GM21619 (cell line): Measurements from ENCODE around the gene AHSG.

Source experiments
- ATAC-seq: cut with Tn5 transposase; IDR thresholded peaks from one replicate; pipeline ENCODE4 v1.9.1; 2021; ENCODE audit not compliant: unreplicated experiment

The AHSG gene

DNA sequence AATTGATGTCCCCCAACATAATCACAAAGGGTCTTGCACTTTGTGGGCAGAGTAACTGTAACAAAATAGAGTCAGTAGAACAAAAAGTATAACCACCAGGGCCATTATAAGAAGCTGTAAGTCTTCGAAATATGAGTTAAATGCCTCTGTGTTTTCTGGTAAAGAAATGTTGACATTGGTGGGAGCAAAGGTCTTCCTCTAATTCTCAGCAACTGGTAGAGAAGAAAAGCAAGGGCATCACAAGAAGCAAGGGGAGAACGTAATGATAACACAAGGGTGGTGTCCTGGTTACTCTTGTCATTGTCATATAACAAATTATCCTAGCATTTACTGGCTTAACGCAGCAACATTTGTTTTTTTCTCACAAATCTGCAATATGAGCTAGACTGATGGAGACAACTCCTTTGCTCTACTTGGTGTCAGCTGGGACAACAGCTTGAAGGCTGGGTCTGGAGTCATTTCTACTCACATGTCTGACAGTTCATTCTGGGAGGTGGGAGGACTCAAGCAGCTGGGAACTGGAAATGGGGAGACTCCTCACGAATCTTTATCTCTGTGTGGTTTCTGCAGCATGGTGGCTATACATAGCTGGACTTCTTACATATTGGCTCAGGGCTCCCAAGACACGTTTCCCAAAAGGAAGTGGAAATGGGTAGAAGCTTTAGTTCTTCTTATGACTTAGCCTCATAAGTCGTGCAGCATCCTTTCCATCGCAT, 22.1 kb upstream of the AHSG start:
- ATAC-seq = no peak

DNA sequence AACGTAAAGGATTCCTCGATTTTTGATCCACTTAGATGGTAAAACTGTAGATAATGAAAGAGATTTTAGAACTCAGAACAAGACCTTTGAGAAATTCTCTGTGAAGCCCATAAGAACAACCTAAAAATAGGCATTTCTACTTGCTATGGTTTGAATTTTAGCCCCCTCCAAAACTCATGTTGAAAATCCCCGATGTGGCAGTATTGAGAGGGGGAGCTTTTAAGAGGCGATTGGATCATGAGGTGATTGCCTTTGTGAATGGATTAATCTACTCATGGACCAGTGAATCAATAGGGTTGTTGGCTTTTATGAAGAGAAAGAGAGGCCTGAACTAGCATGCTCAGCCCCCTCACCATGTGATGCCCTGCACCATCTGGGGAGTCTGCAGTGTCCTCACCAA, 20.2 kb upstream of the AHSG start:
- ATAC-seq = no peak

DNA sequence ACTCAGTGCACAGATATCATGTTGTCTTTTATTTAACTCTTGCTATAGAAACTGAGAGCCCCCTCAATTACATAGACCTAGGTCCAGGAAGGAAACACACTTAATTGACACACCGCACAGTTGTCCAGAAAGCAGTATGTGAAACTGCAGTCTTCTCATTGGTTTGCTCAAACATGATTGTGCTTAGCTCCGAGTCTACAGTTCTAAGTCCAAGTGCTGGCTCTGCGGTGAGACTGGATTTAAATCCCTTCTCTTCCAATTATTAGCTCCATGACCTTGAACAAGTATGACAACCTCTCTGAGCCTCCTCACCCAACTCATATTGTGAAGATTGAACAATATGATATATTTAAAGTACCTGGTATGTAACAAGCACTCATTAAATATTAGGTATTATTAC, 19.0 kb upstream of the AHSG start:
- ATAC-seq = no peak

DNA sequence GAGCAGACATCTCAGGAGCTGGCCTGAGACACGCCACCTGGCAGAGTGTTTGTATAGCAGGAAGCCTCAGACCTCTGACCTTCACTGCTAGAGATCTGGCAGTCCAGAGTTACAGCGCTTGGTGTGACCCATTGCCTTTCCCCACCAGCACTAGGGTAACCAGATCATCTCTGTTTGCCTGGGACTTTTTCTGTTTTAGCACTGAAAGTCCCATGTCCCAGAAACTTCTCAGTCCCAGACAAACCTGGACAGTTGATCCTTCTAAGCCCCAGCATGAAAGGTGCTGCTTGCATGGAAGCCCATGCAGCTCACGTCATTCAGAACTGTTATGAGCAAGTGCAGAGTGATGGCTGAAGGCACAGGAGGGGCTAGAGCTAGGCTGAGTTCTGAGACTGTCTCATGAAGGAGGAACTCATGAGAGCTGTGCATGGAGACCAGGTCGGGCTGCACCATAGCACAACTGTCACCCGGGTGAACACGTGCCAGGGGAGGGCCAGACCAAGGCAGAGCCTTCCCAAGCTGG, 18.2 kb upstream of the AHSG start:
- no peak for ATAC-seq

DNA sequence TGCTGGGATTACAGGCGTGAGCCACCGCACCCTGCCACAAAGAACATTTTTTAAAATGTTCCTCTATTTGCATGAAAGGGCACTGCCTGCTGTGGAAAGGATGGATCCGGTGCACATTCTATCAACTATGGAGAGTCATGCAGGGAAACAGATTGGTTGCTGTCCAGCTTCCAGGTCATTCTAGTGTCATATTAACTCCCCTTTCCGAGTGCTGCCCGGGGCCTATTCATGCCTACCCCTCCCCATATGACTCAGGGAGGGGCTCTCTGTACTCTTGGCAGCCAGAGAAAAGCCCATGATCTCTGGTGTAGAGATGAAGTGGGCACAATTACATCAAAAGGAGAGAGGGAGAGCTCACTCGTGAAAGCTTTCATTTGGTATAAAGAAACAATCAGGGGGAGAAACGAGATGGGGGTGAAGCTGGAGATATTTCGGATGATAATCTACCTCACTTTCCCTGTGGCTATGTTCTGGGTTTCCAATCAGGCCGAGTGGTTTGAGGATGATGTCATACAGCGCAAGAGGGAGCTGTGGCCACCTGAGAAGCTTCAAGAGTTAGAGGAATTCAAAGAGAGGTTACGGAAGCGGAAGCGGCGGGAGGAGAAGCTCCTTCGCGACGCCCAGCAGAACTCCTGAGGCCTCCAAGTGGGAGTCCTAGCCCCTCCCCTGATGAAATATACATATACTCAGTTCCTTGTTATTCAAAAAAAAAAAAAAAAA, 16.1 kb upstream of the AHSG start:
- ATAC-seq = no peak

DNA sequence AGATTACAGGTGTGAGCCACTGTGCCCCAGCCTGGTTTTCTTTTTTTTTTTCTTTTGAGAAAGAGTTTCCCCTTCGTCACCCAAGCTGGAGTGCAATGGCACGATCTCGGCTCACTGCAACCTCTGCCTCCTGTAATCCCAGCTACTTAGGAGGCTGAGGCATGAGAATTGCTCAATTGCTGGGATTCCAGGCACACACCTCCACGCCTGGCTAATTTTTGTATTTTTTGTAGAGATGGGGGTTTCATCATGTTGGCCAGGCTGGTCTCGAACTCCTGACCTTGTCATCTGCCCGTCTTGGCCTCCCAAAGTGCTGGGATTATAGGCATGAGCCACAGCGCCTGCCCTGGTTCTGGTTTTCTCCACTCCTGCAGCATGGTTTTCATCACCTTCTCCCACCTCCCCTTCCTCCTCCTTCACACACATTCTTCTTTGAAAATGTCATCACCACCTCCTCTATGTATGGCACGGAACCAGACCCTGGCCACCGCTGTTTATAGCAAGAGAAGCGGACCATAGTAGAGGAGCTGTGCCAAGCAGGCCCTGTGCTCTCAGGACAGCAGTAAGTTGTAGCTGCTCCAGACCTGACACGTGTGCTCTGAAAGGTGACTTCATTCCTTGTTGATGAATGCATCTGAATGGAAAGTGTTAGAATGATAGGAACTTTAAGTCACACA, 14.6 kb upstream of the AHSG start:
- ATAC-seq = no peak

DNA sequence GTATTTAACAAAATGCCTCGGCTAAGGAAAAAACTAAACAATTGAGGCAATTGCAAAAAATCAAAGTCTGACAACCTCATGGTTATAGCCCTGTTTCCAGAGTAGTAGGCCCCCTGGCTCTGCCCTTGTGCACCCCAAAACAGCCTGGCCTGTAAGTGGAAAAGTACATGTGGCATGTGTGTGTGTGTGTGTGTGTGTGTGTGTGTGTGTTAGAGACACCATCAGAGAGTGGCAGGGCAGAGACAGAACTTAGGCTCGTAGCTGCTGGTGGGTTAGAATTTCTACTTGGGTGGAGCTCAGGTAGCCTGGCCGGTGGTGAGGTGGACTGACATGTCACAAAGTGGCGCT, 14.1 kb upstream of the AHSG start:
- no peak for ATAC-seq

DNA sequence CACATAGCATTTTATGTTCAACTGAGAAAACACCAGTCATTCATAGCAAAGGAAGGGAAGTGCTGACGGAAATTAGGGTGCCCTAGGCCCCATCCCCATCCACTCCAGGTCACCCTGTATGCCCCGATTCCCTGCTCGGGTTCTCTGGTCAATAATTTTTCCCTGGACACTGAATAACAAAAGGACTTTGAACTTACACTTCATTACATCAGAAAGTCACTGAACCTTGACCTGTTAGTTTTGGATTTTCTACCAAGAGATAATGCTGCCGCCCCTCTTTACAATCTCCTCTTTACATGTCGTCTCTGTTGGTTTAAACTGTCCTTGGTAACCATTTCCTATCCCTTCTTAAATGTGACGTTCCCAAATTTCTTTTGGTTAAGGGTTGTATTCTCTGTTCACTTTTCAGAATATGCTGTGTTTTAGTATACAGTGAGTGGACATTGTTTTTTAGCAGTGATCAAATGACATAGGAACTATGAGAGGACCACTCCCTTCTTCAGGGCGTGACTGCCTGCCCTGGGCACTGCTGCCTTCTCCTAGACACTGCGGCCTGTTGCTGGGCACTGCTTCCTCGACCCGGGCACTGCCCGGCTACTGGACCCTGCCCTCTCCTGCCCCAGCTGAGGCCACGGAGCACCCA, 13.6 kb upstream of the AHSG start:
- no peak for ATAC-seq

DNA sequence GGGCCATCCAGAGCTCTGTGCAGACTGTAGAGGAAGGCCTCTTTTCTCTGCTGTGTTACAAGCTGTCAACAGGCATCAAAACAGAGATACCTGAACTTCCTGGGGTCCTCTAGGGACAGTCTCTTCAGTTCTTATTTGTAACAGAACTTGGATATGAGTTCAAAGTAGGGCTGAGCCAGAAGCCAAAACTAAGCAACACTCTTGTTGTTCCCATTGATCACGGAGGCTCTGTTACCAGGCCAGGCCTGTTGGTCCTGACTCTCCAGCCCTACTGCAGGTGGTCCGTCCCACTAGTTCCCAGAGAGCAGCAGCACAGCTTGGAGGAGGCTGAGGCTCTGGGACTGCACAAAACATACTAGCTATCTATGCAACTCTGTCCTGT, 13.1 kb upstream of the AHSG start:
- no peak for ATAC-seq

DNA sequence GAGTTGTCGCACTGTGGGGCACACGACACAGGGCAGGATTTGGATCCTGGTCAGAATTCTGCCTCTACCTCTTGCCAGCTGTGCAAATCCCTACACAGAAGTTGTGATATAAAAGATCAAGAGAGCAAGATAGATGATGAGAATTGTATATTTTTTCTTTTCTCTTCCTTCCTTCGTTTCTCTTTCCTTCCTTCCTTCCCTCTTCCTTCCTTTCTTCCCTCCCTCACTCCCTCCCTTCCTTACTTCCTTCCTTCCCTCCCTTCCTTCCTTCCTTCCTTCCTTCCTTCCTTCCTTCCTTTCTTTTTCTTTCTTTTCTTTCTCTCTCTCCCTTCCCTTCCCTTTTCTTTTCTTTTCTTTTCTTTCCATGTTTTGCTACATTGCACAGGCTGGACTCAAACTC, 12.0 kb upstream of the AHSG start:
- ATAC-seq = no peak

DNA sequence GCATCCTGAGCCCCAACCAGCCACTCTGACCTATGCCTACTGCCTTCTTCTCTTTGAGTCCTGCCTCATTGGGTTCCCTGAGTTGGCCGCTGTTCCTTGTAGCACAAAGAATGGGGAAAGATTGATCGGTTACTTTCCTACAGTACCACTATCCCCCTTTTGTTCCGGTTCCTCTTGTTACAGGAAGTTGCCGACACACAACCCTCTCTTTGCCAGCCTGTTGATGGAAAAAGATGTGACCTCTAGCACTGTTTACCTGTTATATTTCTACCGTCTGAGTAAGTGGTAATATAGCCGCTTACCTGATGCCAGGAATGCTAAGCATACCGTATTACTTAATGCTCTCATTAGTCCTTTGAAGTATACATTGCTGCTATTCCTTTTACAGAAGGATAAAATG, 9.7 kb upstream of the AHSG start:
- no peak for ATAC-seq

DNA sequence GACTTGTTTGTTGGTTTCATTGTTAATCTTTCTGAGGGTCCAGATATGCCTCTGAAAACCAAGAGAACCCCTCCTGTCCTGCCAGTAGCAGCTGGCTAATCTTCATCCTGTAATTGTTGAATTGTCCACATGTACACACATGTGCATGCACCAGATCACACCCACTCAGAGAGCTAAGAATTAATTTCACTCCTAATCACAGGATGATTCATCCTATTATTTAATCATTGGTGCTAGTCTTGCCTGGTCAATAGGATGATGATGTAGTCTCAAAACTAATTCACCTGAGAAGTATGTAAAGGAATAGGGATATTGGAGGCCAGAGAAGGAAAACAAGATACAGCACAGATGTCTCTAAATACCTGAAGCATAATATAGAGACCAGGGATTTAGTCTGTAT, 7.8 kb upstream of the AHSG start:
- ATAC-seq = no peak

DNA sequence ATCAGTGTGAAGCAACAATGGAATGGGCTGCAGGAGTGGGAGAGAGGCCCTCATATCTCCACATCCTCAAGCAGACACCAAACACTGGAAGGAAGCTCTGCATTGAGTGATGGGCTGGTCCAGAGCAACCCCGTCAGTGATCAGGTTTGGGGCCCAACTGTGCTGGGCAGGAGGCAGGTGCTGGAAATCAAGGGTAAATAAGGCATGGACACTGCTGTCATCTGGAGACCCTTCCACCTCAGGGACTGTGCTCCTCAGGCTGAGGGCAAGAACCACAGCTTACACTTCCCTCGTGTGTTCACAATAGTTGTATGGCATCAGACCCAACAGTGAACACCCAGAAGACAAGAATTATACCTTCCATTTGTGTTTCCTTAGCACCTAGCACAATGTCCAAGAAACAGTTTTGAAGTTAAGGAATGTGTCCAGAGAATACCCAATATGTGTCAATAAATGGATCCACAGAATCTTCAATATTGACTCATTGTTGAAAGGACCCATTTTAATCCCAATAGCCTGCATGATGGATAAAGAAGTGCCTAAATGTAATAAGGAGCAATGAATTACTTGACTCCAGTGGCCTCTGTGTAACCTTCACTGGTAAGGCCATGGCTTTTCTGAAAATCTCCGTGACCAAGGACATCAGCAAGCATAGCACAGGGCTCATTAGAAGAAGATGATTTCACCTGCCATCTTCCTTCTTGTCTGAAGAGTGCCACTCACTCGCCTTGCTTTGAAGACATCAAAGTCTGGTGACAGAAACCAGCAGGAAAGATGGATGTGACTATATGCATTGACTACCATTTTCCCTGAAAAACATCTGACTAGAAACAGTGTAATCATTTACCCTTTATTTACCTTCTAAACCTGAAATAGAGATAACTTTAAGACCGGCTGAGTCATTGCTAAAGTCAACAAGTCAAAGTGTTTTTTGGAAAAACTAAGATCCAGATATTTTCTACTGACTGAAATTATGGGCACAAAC, 7.0 kb upstream of the AHSG start:
- ATAC-seq = no peak

DNA sequence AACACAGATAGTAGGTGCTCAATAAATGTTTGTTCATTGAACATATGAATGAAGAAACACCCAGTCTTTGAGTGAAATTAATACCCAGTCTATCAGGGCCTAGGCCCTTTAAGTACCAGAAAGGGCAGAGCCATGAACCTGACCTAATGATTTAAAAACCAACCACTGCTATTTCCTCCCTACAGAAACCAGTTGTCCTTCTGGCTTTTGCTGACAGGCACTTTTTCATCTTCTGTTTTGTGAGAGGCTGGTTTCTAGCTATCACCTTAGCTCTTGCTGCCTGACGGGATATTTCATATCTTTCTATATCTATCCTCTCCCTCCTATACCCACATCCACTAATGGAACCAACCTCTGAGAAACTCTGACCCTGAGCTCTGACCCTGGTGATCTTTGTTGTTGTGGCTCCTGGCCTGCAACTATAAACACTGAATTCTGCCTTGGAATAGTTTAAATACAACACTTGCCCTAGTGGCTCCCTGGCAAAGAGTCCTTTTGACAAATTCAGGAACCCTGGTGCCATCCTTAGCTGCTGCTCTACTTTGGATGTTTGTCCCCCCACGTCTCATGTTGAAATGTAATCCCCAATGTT, 4.1 kb upstream of the AHSG start:
- ATAC-seq = no peak

DNA sequence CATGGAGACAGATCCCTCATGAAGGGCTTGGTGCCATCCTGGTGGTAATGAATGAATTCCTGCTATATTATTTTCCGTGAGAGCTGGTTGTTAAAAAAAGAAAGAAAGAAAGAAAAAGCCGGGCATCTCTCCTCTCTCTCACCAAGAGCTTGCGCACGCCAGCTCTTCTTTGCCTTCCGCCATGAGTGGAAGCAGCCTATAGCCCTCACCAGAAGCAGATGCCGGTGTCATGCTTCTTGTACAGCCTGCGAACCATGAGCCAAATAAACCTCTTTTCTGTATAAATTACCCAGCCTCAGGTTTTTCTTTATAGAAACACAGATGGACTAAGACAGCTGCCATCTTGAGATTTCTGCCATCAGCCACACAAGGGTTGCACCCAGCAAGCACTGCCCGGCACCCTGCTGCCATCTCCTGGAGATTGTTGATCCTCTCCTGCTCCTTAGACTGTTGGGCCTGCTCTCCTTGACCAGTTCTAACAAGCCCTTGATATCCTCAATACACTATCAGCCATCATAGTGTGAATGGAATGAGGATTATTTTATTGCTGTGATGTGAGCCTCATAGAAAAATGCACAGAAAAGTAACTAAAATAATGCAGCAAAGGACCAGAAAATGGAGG, 3.5 kb upstream of the AHSG start:
- ATAC-seq = no peak

DNA sequence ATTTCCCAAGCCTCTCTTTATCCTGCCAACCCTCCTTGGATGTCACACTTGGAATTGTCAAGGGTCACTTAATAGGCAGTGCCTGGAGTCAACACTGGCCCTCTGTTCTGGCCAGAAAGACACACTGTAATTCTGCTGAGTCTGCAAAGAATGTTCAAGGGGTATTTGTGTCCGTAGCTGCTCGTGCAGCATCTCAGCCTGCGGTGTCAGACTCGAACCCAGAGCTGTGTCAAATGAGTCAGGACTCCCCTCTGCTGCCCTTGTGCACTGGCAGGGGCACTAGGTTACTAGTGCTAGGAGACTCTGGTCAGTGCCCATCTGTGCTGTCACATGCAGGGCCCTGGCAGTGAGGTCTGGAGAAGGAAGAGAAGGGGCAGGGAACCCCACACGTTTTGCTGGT, 795 bp upstream of the AHSG start:
- ATAC-seq = no peak

DNA sequence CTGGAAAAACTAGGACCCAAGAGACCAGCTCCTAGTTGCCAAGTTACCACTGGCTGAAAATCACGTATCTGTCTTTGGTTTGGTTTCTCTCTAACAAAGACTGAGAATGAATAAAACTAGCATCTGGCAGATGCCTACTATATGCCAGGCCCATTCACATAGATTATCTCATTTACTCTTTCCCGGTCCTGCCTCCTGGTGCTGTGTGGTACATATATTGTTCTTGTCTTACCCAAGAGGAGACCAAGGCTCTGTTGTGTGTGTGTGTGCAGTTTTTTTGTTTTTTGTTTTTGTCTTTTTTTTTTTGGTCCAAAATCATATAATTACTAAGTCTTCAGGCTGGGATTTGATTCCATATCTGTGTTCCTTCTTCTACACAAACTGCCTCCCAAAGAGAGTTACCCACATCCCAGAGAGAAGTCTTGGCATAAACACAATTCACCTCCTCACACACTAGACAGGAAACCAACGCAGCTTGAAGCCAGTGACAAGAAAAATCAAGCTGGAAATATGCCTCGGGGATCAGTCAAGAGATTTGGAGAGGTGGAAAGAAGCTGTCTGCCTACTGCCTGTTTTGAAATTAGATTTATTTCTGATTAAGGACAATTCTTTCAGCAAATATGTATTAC, 891 bp downstream of the AHSG start:
- ATAC-seq = no peak

DNA sequence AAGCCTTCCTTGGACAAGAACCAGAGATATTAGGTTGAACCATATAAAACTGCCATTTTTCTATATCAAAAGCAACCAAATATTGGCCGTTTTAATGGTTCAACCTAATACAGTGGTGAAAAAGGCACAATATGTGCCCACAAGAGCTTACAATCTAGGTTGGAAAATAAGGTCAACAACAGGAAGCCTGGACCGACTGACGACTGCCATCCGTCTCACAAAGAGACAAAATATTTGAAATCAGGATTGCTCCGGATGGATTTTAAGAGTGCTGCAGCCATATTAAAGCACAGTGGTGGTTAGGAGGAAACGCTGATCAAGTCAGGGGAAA, 1.4 kb downstream of the AHSG start:
- ATAC-seq = no peak
